Lower leg skin (tissue), 3 donors: ENCODE data around the gene PTPRB.

Experiments used
- CTCF ChIP-seq, 3 donors: fragments of 450-650 bp; IDR thresholded peaks; one replicate each; pipeline ENCODE4 v1.5.1; 2016; ENCODE audit warnings: antibody characterized with exemption in 3 of 3, mild to moderate bottlenecking in 3 of 3, moderate library complexity in 2 of 3
- POLR2A ChIP-seq, 2 donors: fragments of 450-650 bp; IDR thresholded peaks; one replicate each; pipeline ENCODE4 v1.6.1; 2016 to 2017; ENCODE audit warnings: antibody characterized with exemption in 2 of 2, mild to moderate bottlenecking in 1 of 2, moderate library complexity in 1 of 2

- TF ChIP-seq CTCF (IDR thresholded peaks at IDR 0.05) (no peak), POLR2A (IDR thresholded peaks at IDR 0.05) (no peak)
Observed at GRCh38 chr12:70555081-70555480, 82.1 kb downstream of the PTPRB start.
